IMR-90 (cell line): ENCODE data around the gene XRCC4. TPM values are rescaled to one million over a fixed set of nuclear protein-coding genes. Genes with fewer than 3 reads are reported as not detected.

Experiments used
- ATAC-seq: fragments of 200-7000 bp; cut with Tn5 transposase; 2 replicates; pipeline ENCODE4 v1.9.1; 2020; ENCODE audit warnings: low read depth, mild to moderate bottlenecking, moderate library complexity
- BruUV-seq: library from RNA; stranded (reverse); fragments of 400-500 nt; replicated peaks from 2 replicates; lab custom pipeline; 2021; lab: Mats Ljungman, UMichigan
- CTCF ChIA-PET: fragments of 300-600 bp; formaldehyde crosslinking; extraction: SDS; loops from one replicate; lab custom pipeline; 2021; ENCODE audit warnings: antibody characterized with exemption; lab: Yijun Ruan, JAX
- POLR2A ChIA-PET: fragments of 300-600 bp; sonication (Branson Sonifier 250); formaldehyde crosslinking; loops from one replicate; lab custom pipeline; 2022; ENCODE audit warnings: antibody characterized with exemption; ENCODE audit not compliant: unreplicated experiment; lab: Charles Lee
- DNase-seq: peaks from one replicate; pipeline ENCODE4 v3.0.0; 2013
- H2AFZ ChIP-seq: replicated peaks from 2 replicates; pipeline ENCODE3; 2013; ENCODE audit warnings: low read length, mild to moderate bottlenecking; ENCODE audit not compliant: poor library complexity
- H2AK5ac ChIP-seq: 2 replicates; pipeline ENCODE4 v1.6.1; 2013; ENCODE audit warnings: low read depth, low read length, inconsistent platforms
- H2AK9ac ChIP-seq: replicated peaks from 2 replicates; pipeline ENCODE3; 2013; ENCODE audit warnings: mild to moderate bottlenecking, low read depth, low read length, moderate library complexity; ENCODE audit not compliant: poor library complexity
- H2BK120ac ChIP-seq: 2 replicates; pipeline ENCODE4 v1.6.1; 2013; ENCODE audit warnings: low read depth, low read length, inconsistent platforms
- H2BK15ac ChIP-seq: 3 replicates; pipeline ENCODE4 v1.6.1; 2013; ENCODE audit warnings: low read depth, low read length, inconsistent platforms
- H2BK20ac ChIP-seq: 2 replicates; pipeline ENCODE4 v1.6.1; 2013; ENCODE audit warnings: low read depth, mild to moderate bottlenecking, inconsistent platforms, low read length, moderate library complexity
- H2BK5ac ChIP-seq: 2 replicates; pipeline ENCODE4 v1.6.1; 2013; ENCODE audit warnings: mild to moderate bottlenecking, low read depth, low read length, inconsistent platforms; ENCODE audit not compliant: poor library complexity, severe bottlenecking
- H3K14ac ChIP-seq: replicated peaks from 2 replicates; pipeline ENCODE4 v1.6.1; 2013; ENCODE audit warnings: low read depth, low read length, inconsistent platforms
- H3K18ac ChIP-seq: 2 replicates; pipeline ENCODE4 v1.6.1; 2013; ENCODE audit warnings: low read depth, low read length, control low read depth
- H3K23ac ChIP-seq: 2 replicates; pipeline ENCODE4 v1.6.1; 2013; ENCODE audit warnings: low read depth, low read length, inconsistent platforms
- H3K27ac ChIP-seq: 2 replicates; pipeline ENCODE4 v1.5.1; 2013; ENCODE audit warnings: mild to moderate bottlenecking, control low read depth, low read length; ENCODE audit not compliant: insufficient read depth
- H3K27me3 ChIP-seq: 2 replicates; pipeline ENCODE4 v1.6.1; 2013; ENCODE audit warnings: low read length; ENCODE audit not compliant: control insufficient read depth, insufficient read depth
- H3K36me3 ChIP-seq: 2 replicates; pipeline ENCODE4 v1.6.1; 2013; ENCODE audit warnings: low read length, mixed read lengths; ENCODE audit not compliant: control insufficient read depth, insufficient read depth
- H3K4ac ChIP-seq: 2 replicates; pipeline ENCODE4 v1.6.1; 2013; ENCODE audit warnings: low read depth, low read length, inconsistent platforms
- H3K4me1 ChIP-seq: 2 replicates; pipeline ENCODE4 v1.6.1; 2013; ENCODE audit warnings: low read length, mixed read lengths; ENCODE audit not compliant: control insufficient read depth, insufficient read depth
- H3K4me2 ChIP-seq: 2 replicates; pipeline ENCODE4 v1.6.1; 2013; ENCODE audit warnings: low read depth, mild to moderate bottlenecking, control low read depth, low read length, moderate library complexity
- H3K4me3 ChIP-seq: 2 replicates; pipeline ENCODE4 v1.5.1; 2013; ENCODE audit warnings: low read depth, mild to moderate bottlenecking, control low read depth, low read length, moderate library complexity; ENCODE audit not compliant: insufficient read depth
- H3K56ac ChIP-seq: 2 replicates; pipeline ENCODE4 v1.6.1; 2013; ENCODE audit warnings: low read length, inconsistent platforms; ENCODE audit not compliant: insufficient read depth; ENCODE audit errors: extremely low read depth
- H3K79me1 ChIP-seq, 2 experiments: 2 replicates each; pipeline ENCODE4 v1.6.1; 2013; ENCODE audit warnings: low read length in 2 of 2, inconsistent platforms in 1 of 2, low read depth in 1 of 2
- H3K9ac ChIP-seq: 2 replicates; pipeline ENCODE4 v1.6.1; 2013; ENCODE audit warnings: low read depth, low read length, control low read depth
- H3K9me1 ChIP-seq: 2 replicates; pipeline ENCODE4 v1.6.1; 2013; ENCODE audit warnings: low read length, inconsistent platforms; ENCODE audit not compliant: insufficient read depth
- H3K9me3 ChIP-seq: 2 replicates; pipeline ENCODE4 v1.6.1; 2013; ENCODE audit warnings: low read length; ENCODE audit not compliant: control insufficient read depth, insufficient read depth
- H4K20me1 ChIP-seq: 2 replicates; pipeline ENCODE4 v1.6.1; 2013; ENCODE audit warnings: low read length, inconsistent platforms; ENCODE audit not compliant: insufficient read depth
- H4K5ac ChIP-seq: 2 replicates; pipeline ENCODE4 v1.6.1; 2013; ENCODE audit warnings: mild to moderate bottlenecking, low read depth, low read length, control low read depth
- H4K8ac ChIP-seq, 2 experiments: 2 replicates each; pipeline ENCODE4 v1.6.1; 2013; ENCODE audit warnings: low read depth in 2 of 2, low read length in 2 of 2, control low read depth in 1 of 2, inconsistent platforms in 1 of 2
- H4K91ac ChIP-seq: 2 replicates; pipeline ENCODE4 v1.6.1; 2013; ENCODE audit warnings: low read depth, low read length, inconsistent platforms; ENCODE audit not compliant: insufficient read depth
- CEBPB ChIP-seq: IDR thresholded peaks from 2 replicates; pipeline ENCODE4 v1.6.1; 2012; ENCODE audit warnings: low read depth, low read length, improper control_type of control experiment
- RFX5 ChIP-seq: IDR thresholded peaks from 2 replicates; pipeline ENCODE4 v1.8.0; 2012; ENCODE audit warnings: low read depth, mild to moderate bottlenecking, low read length, moderate library complexity
- WGBS, 2 experiments: methylation state at CpG; one replicate each; pipeline versions ENCODE4 v1.1.5 to v1.1.7; 2013; ENCODE audit warnings: missing lambda C conversion rate in 2 of 2; ENCODE audit not compliant: insufficient read length in 1 of 2; ENCODE audit errors: extremely low coverage in 2 of 2; 5-methylcytosine and 5-hydroxymethylcytosine counted together
- dilution Hi-C: fragments of 300-500 bp; cut with HindIII; formaldehyde crosslinking; loops from one replicate; pipeline ENCODE4 v1.14.3; 2018; ENCODE audit warnings: low sequenced_read_pairs; ENCODE audit not compliant: unreplicated experiment
- in situ Hi-C: fragments of 300-500 bp; cut with MboI; formaldehyde crosslinking; loops from 3 replicates; pipeline ENCODE4 v1.14.3; 2019; ENCODE audit warnings: low sequenced_read_pairs, inconsistent platforms, mixed read lengths
- intact Hi-C: fragments of 100-400 bp; cut with micrococcal nuclease; formaldehyde crosslinking; loops from 2 replicates; pipeline ENCODE4 v1.10.0; 2022
- polyA plus RNA-seq, 3 experiments: library from polyadenylated mRNA; depleted of rRNA; stranded (reverse); fragments of >200 nt; gene quantifications; 2 replicates each; pipeline ENCODE4 v1.2.3, GENCODE V29; 2012; ENCODE audit warnings: low replicate concordance in 1 of 3
- total RNA-seq: library from RNA; depleted of rRNA; stranded (reverse); fragments of >200 nt; gene quantifications from 2 replicates; pipeline ENCODE4 v1.2.3, GENCODE V29; 2012

The XRCC4 gene
- total and polyA plus RNA-seq, 2 of the 4 experiments (the other 2 are of a cell fraction), result 3.5 to 4.7 TPM

DNA sequence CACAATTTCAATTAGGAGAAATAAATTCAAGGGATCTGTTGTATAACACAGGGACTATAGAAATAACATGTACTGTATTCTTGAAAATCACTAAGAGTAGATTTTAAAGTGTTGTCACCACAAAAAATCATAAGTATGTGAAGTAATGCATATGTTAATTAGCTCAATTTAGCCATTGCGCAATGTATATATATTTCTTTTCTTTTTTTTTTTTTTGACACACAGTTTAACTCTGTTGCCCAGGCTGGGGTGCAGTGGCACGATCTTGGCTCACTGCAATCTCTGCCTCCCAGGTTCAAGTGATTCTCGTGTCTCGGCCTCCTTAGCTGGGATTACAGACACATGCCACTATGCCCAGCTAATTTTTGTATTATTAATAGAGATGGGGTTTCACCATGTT is 70.2 kb downstream of the XRCC4 start:
- CTCF ChIA-PET, result no interaction called here

More for the DNA sequence above, 70.2 kb downstream of the XRCC4 start:
- no peaks in the 10 kb centered on the region for H3K79me1 ChIP-seq
- H2BK20ac ChIP-seq, result no peak overlapping the region
- no peak overlapping the region for H4K8ac ChIP-seq
- H3K36me3 ChIP-seq, result no peaks in the 10 kb centered on the region
- H3K27me3 ChIP-seq, result no peaks in the 10 kb centered on the region
- TF ChIP-seq RFX5 (no peak), CEBPB (peak; percentile 79)
- H2AFZ ChIP-seq, result no peak overlapping the region
- H3K18ac ChIP-seq, result no peak overlapping the region
- H3K9me1 ChIP-seq, result no peaks in the 10 kb centered on the region
- no peak overlapping the region for H3K4ac ChIP-seq
- no peaks in the 10 kb centered on the region for H4K20me1 ChIP-seq
- no CpG with 5 or more reads among the region's 4 CpGs for WGBS, 2 experiments
- in situ Hi-C loops, result no loop called here
- DNase-seq, result no peak
- no peak overlapping the region for H3K23ac ChIP-seq
- H3K9me3 ChIP-seq, result no peaks in the 10 kb centered on the region
- H2BK120ac ChIP-seq, result no peak overlapping the region
- BruUV-seq, result no TSS peak
- H2BK15ac ChIP-seq, result no peak overlapping the region
- H3K4me2 ChIP-seq, result no peak overlapping the region
- no peak overlapping the region for H2AK9ac ChIP-seq
- POLR2A ChIA-PET, result no interaction called here
- no peak overlapping the region for H3K27ac ChIP-seq
- no peak for ATAC-seq
- dilution Hi-C loops, result no loop called here
- intact Hi-C loops, result no loop called here
- no peak overlapping the region for H3K14ac ChIP-seq
- H4K5ac ChIP-seq, result no peak overlapping the region
- no peak overlapping the region for H3K9ac ChIP-seq
- H3K4me1 ChIP-seq, result no peaks in the 10 kb centered on the region; the same call in 1 of the 2 replicates
- H2BK5ac ChIP-seq, result no peak overlapping the region
- no peak overlapping the region for H4K91ac ChIP-seq
- no peak overlapping the region for H3K4me3 ChIP-seq
- H3K56ac ChIP-seq, result no peak overlapping the region
- H2AK5ac ChIP-seq, result no peak overlapping the region
